HepG2 (cell line): ENCODE results near the gene NFKBIA. TPM values are rescaled to one million over a fixed set of nuclear protein-coding genes. Genes with fewer than 3 reads are reported as not detected.
A peak's percentile ranks its signal among the peaks of the same experiment; 100 is the strongest.

Source experiments
- ATM ChIP-seq: fragments of 450-650 bp; IDR thresholded peaks from 2 replicates; pipeline ENCODE4 v1.7.1; 2017; ENCODE audit warnings: mild to moderate bottlenecking, borderline replicate concordance
- FIP1L1 ChIP-seq: fragments of 200-400 bp; formaldehyde crosslinking; IDR thresholded peaks from 2 replicates; pipeline ENCODE4 v1.6.1; 2018; ENCODE audit warnings: low read depth, mild to moderate bottlenecking, low read length, moderate library complexity, borderline replicate concordance; ENCODE audit not compliant: insufficient read depth
- FOXA3 ChIP-seq: IDR thresholded peaks from 2 replicates; pipeline ENCODE4 v1.6.1; 2016; ENCODE audit warnings: missing genetic modification reagents, missing compliant biosample characterization
- GATA4 ChIP-seq: sonication (generic); IDR thresholded peaks from 2 replicates; pipeline ENCODE4 v1.6.1; 2016; ENCODE audit warnings: antibody characterized with exemption, low read depth, borderline replicate concordance
- HOXA3 ChIP-seq: sonication (generic); formaldehyde crosslinking; IDR thresholded peaks from 2 replicates; pipeline ENCODE4 v1.5.0; 2020; ENCODE audit warnings: missing genetic modification reagents
- SMAD1 ChIP-seq: sonication (generic); formaldehyde crosslinking; IDR thresholded peaks from 2 replicates; pipeline ENCODE4 v1.4.0; 2020; ENCODE audit warnings: missing genetic modification reagents, low read depth, mild to moderate bottlenecking, borderline replicate concordance
- SRSF4 ChIP-seq: fragments of 200-400 bp; formaldehyde crosslinking; IDR thresholded peaks from one replicate; pipeline ENCODE4 v1.6.1; 2018; ENCODE audit warnings: mild to moderate bottlenecking, low read depth, low read length, moderate library complexity; ENCODE audit not compliant: poor library complexity, severe bottlenecking
- TCF7L2 ChIP-seq: IDR thresholded peaks from 2 replicates; pipeline ENCODE4 v1.6.1; 2011; ENCODE audit warnings: mild to moderate bottlenecking, low read depth, low read length, moderate library complexity
- TFDP1 ChIP-seq: IDR thresholded peaks from 2 replicates; pipeline ENCODE4 v1.6.1; 2016; ENCODE audit warnings: missing compliant biosample characterization, missing genetic modification reagents, borderline replicate concordance
- ZC3H13 ChIP-seq: sonication (generic); formaldehyde crosslinking; IDR thresholded peaks from 2 replicates; pipeline ENCODE4 v1.8.1; 2023; ENCODE audit warnings: mild to moderate bottlenecking, missing genetic modification reagents, moderate library complexity
- ZHX1 ChIP-seq: sonication (generic); formaldehyde crosslinking; IDR thresholded peaks from 2 replicates; pipeline ENCODE4 v1.8.1; 2022; ENCODE audit warnings: low read depth, mild to moderate bottlenecking, missing genetic modification reagents
- ZNF12 ChIP-seq: sonication (generic); formaldehyde crosslinking; IDR thresholded peaks from 2 replicates; pipeline ENCODE4 v1.5.0; 2020; ENCODE audit warnings: missing genetic modification reagents
- ZNF260 ChIP-seq: sonication (generic); formaldehyde crosslinking; IDR thresholded peaks from 2 replicates; pipeline ENCODE4 v1.4.0; 2020; ENCODE audit warnings: missing genetic modification reagents, low read depth, mild to moderate bottlenecking, borderline replicate concordance
- ZNF407 ChIP-seq: sonication (generic); formaldehyde crosslinking; IDR thresholded peaks from one replicate; pipeline ENCODE4 v1.5.1; 2020; ENCODE audit warnings: mild to moderate bottlenecking, missing genetic modification reagents; ENCODE audit errors: not compliant biosample characterization
- ZNF510 ChIP-seq: sonication (generic); formaldehyde crosslinking; IDR thresholded peaks from 2 replicates; pipeline ENCODE4 v1.4.0; 2020; ENCODE audit warnings: low read depth, mild to moderate bottlenecking, missing genetic modification reagents
- ZNF790 ChIP-seq: sonication (generic); formaldehyde crosslinking; IDR thresholded peaks from 2 replicates; pipeline ENCODE4 v1.8.0; 2022; ENCODE audit warnings: missing genetic modification reagents, mild to moderate bottlenecking, borderline replicate concordance
- polyA plus RNA-seq, 8 experiments: library from polyadenylated mRNA; depleted of rRNA in 3 of 8; stranded (reverse) in 7 of 8; unstranded in 1 of 8; fragments of >200 nt; fragmentation: Illumina TruSeq in 4 of 8; extraction: Trizol in 4 of 8; gene quantifications; 2 replicates each; pipeline versions ENCODE4 v1.2.1 to v1.2.3, GENCODE V29; 2011 to 2016; ENCODE audit warnings: low read depth in 4 of 8, missing spikeins in 1 of 8, mixed read lengths in 1 of 8; ENCODE audit not compliant: insufficient read depth in 1 of 8
- total RNA-seq, 5 experiments: library from RNA; depleted of rRNA; stranded (reverse); fragments of >200 nt; fragmentation: Illumina TruSeq; extraction: Trizol; gene quantifications; 2 replicates each; pipeline ENCODE4 v1.2.3, GENCODE V29; 2016; ENCODE audit warnings: low read depth in 1 of 5

Gene NFKBIA
- total and polyA plus RNA-seq, 2 of the 13 experiments (the other 11 are each of a cell fraction or from before 2014, with no cell fraction given), result 197 to 319 TPM

GRCh38 chr14:35390577-35391387, 13.8 kb downstream of the NFKBIA start (continued):
- TF ChIP-seq ZNF790, result no peak
- no peak for TF ChIP-seq SRSF4
- TF ChIP-seq FOXA3, result no peak
- no peak for TF ChIP-seq ZHX1 (CRISPR knock-in tag)
- TF ChIP-seq TFDP1, result no peak
- TF ChIP-seq ZNF12, result no peak
- no peak for TF ChIP-seq ZC3H13
- TF ChIP-seq SMAD1 (CRISPR knock-in tag), result peak; percentile 47; the same call in 1 of the 2 replicates
- no peak for TF ChIP-seq GATA4
- no peak for TF ChIP-seq ATM
- TF ChIP-seq ZNF510, result no peak
- no peak for TF ChIP-seq TCF7L2
- TF ChIP-seq ZNF407 (CRISPR knock-in tag), result peak; percentile 37
- TF ChIP-seq ZNF260 (CRISPR knock-in tag), result 0 out of 2 replicates have a peak, but pooled peaks have one; percentile 45
- no peak for TF ChIP-seq HOXA3 (CRISPR knock-in tag)
- TF ChIP-seq FIP1L1, result 0 out of 2 replicates have a peak, but pooled peaks have one; percentile 20
